Liver (tissue), 3 donors: ENCODE data around the gene OR56B4.

Experiments
- GABPA ChIP-seq, 2 donors: IDR thresholded peaks in 1 of 2; conservative IDR thresholded peaks in 1 of 2; 2 replicates each; pipeline ENCODE4 v1.6.1; 2016; ENCODE audit warnings: antibody characterized with exemption in 2 of 2, mild to moderate bottlenecking in 1 of 2, moderate library complexity in 1 of 2
- HNF4A ChIP-seq, 2 donors: conservative IDR thresholded peaks; 2 replicates each; pipeline ENCODE4 v1.6.1; 2016; ENCODE audit warnings: antibody characterized with exemption in 2 of 2, mild to moderate bottlenecking in 2 of 2
- HNF4G ChIP-seq: IDR thresholded peaks from 2 replicates; pipeline ENCODE4 v1.6.1; 2016; ENCODE audit warnings: antibody characterized with exemption
- JUND ChIP-seq, 2 donors: IDR thresholded peaks; 2 replicates each; pipeline ENCODE4 v1.6.1; 2016; ENCODE audit warnings: antibody characterized with exemption in 2 of 2
- RAD21 ChIP-seq, 2 donors: IDR thresholded peaks; 2 replicates each; pipeline ENCODE4 v1.6.1; 2016; ENCODE audit warnings: antibody characterized with exemption in 2 of 2, mild to moderate bottlenecking in 2 of 2
- RXRA ChIP-seq, 2 donors: IDR thresholded peaks; 2 replicates each; pipeline ENCODE4 v1.6.1; 2017 to 2018; ENCODE audit warnings: antibody characterized with exemption in 2 of 2, mild to moderate bottlenecking in 1 of 2
- SP1 ChIP-seq: IDR thresholded peaks from 2 replicates; pipeline ENCODE4 v1.6.1; 2018; ENCODE audit warnings: antibody characterized with exemption, mild to moderate bottlenecking
- TAF1 ChIP-seq: conservative IDR thresholded peaks from 2 replicates; pipeline ENCODE4 v1.6.1; 2016; ENCODE audit warnings: antibody characterized with exemption, mild to moderate bottlenecking
- YY1 ChIP-seq: IDR thresholded peaks from 2 replicates; pipeline ENCODE4 v1.6.1; 2016; ENCODE audit warnings: antibody characterized with exemption, mild to moderate bottlenecking
- TF ChIP-seq, protein P1 (sequence below): IDR thresholded peaks from 2 replicates; pipeline ENCODE4 v1.6.1; 2016; ENCODE audit warnings: antibody characterized with exemption
- TF ChIP-seq, protein P2 (sequence below): IDR thresholded peaks from 2 replicates; pipeline ENCODE4 v1.6.1; 2016; ENCODE audit warnings: antibody characterized with exemption, mild to moderate bottlenecking
- TF ChIP-seq, protein P3 (sequence below): fragments of 150-350 bp; IDR thresholded peaks from 2 replicates; pipeline ENCODE4 v1.5.1; 2017; ENCODE audit warnings: improper control_type of control experiment, low read depth, low read length; ENCODE audit not compliant: missing input control
- TF ChIP-seq, protein P4 (sequence below): IDR thresholded peaks from 2 replicates; pipeline ENCODE4 v1.6.1; 2016; ENCODE audit warnings: antibody characterized with exemption
- donor health status: healthy.
- donor health status: healthy.

DNA sequence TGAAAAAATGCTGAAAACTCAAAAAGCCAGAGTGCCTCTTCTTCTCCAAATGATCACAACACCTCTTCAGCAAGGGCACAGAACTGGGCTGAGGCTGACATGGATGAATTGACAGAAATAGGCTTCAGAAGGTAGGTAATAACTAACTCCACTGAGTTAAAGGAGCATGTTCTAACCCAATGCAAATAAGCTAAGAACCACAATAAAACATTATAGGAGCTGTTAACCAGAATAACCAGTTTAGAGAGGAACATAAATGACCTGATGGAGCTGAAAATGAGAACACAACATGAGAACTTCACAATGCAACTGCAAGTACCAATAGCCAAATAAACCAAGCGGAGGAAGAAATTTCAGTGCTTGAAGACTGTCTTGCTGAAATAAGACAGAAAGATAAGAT is 9.2 kb downstream of the OR56B4 start:
- TF ChIP-seq, protein P1, sequence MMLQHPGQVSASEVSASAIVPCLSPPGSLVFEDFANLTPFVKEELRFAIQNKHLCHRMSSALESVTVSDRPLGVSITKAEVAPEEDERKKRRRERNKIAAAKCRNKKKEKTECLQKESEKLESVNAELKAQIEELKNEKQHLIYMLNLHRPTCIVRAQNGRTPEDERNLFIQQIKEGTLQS: no peak
- TF ChIP-seq HNF4G (no peak), YY1 (no peak), TAF1 (no peak), JUND (IDR thresholded peaks at IDR 0.05) (no peak), GABPA (IDR thresholded peaks at IDR 0.05 in 1 of 2, conservative IDR thresholded peaks at IDR 0.05 in 1 of 2) (no peak), RAD21 (IDR thresholded peaks at IDR 0.05) (no peak), SP1 (no peak), HNF4A (conservative IDR thresholded peaks at IDR 0.05) (no peak), RXRA (IDR thresholded peaks at IDR 0.05) (no peak)
- TF ChIP-seq, protein P2, sequence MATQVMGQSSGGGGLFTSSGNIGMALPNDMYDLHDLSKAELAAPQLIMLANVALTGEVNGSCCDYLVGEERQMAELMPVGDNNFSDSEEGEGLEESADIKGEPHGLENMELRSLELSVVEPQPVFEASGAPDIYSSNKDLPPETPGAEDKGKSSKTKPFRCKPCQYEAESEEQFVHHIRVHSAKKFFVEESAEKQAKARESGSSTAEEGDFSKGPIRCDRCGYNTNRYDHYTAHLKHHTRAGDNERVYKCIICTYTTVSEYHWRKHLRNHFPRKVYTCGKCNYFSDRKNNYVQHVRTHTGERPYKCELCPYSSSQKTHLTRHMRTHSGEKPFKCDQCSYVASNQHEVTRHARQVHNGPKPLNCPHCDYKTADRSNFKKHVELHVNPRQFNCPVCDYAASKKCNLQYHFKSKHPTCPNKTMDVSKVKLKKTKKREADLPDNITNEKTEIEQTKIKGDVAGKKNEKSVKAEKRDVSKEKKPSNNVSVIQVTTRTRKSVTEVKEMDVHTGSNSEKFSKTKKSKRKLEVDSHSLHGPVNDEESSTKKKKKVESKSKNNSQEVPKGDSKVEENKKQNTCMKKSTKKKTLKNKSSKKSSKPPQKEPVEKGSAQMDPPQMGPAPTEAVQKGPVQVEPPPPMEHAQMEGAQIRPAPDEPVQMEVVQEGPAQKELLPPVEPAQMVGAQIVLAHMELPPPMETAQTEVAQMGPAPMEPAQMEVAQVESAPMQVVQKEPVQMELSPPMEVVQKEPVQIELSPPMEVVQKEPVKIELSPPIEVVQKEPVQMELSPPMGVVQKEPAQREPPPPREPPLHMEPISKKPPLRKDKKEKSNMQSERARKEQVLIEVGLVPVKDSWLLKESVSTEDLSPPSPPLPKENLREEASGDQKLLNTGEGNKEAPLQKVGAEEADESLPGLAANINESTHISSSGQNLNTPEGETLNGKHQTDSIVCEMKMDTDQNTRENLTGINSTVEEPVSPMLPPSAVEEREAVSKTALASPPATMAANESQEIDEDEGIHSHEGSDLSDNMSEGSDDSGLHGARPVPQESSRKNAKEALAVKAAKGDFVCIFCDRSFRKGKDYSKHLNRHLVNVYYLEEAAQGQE: no peak
- TF ChIP-seq, protein P3, sequence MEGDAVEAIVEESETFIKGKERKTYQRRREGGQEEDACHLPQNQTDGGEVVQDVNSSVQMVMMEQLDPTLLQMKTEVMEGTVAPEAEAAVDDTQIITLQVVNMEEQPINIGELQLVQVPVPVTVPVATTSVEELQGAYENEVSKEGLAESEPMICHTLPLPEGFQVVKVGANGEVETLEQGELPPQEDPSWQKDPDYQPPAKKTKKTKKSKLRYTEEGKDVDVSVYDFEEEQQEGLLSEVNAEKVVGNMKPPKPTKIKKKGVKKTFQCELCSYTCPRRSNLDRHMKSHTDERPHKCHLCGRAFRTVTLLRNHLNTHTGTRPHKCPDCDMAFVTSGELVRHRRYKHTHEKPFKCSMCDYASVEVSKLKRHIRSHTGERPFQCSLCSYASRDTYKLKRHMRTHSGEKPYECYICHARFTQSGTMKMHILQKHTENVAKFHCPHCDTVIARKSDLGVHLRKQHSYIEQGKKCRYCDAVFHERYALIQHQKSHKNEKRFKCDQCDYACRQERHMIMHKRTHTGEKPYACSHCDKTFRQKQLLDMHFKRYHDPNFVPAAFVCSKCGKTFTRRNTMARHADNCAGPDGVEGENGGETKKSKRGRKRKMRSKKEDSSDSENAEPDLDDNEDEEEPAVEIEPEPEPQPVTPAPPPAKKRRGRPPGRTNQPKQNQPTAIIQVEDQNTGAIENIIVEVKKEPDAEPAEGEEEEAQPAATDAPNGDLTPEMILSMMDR: no peak
- TF ChIP-seq, protein P4, sequence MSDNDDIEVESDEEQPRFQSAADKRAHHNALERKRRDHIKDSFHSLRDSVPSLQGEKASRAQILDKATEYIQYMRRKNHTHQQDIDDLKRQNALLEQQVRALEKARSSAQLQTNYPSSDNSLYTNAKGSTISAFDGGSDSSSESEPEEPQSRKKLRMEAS: no peak
